Heart left ventricle (tissue), 16 donors: ENCODE measurements around the gene NUMA1. TPM values are rescaled to one million over a fixed set of nuclear protein-coding genes. Genes with fewer than 3 reads are reported as not detected.

Experiments used
- ATAC-seq, 4 donors: fragments of 200-7000 bp; cut with Tn5 transposase; one replicate each; pipeline ENCODE4 v1.9.1; 2020 to 2022; ENCODE audit warnings: moderate library complexity in 4 of 4, mild to moderate bottlenecking in 3 of 4, moderate number of reproducible peaks in 1 of 4
- DNase-seq, 5 donors: peaks; one replicate each; pipeline ENCODE4 v3.0.0-alpha.2; 2020
- H3K27ac ChIP-seq, 12 donors: fragments of 200-600 bp; sonication (generic) in 4 of 12; one replicate each; pipeline versions ENCODE4 v1.5.0 to v1.8.0; 2016 to 2022; ENCODE audit warnings: mild to moderate bottlenecking in 2 of 12
- H3K27me3 ChIP-seq, 9 donors: fragments of 200-600 bp; sonication (generic) in 2 of 9; one replicate each; pipeline versions ENCODE4 v1.5.1 to v1.8.0; 2016 to 2022; ENCODE audit warnings: mild to moderate bottlenecking in 3 of 9
- H3K36me3 ChIP-seq, 9 donors: fragments of 200-600 bp; sonication (generic) in 2 of 9; one replicate each; pipeline versions ENCODE4 v1.5.0 to v1.8.0; 2018 to 2022; ENCODE audit warnings: mild to moderate bottlenecking in 2 of 9
- H3K4me1 ChIP-seq, 12 donors: fragments of 200-600 bp; sonication (generic) in 4 of 12; one replicate each; pipeline versions ENCODE4 v1.5.0 to v1.8.0; 2016 to 2022; ENCODE audit warnings: mild to moderate bottlenecking in 3 of 12
- H3K4me3 ChIP-seq, 12 donors: fragments of 200-600 bp; sonication (generic) in 4 of 12; one replicate each; pipeline versions ENCODE4 v1.5.0 to v1.8.0; 2017 to 2022; ENCODE audit warnings: mild to moderate bottlenecking in 9 of 12, moderate library complexity in 4 of 12
- H3K9me3 ChIP-seq, 12 donors: fragments of 200-600 bp; sonication (generic) in 4 of 12; one replicate each; pipeline versions ENCODE4 v1.5.0 to v1.8.0; 2016 to 2022; ENCODE audit warnings: mild to moderate bottlenecking in 1 of 12
- POLR2A ChIP-seq, 2 donors: fragments of 450-650 bp; IDR thresholded peaks; one replicate each; pipeline ENCODE4 v1.6.1; 2017; ENCODE audit warnings: antibody characterized with exemption in 2 of 2, mild to moderate bottlenecking in 2 of 2, moderate library complexity in 2 of 2
- WGBS, 4 donors: extraction: QIAGEN DNeasy Blood & Tissue Kit in 2 of 4; methylation state at CpG; one replicate each; pipeline versions ENCODE4 v1.1.5 to v1.1.7; 2013 to 2018; 5-methylcytosine and 5-hydroxymethylcytosine counted together
- intact Hi-C, 10 donors: fragments of 100-400 bp; cut with DNase I; formaldehyde crosslinking; loops; one replicate each; pipeline versions ENCODE4 v1.11.1 to v1.14.2; 2022
- polyA plus RNA-seq, 2 donors: library from polyadenylated mRNA; stranded (reverse); fragments of 200-250 nt; gene quantifications; one replicate each; pipeline ENCODE4 v1.2.3, GENCODE V29; 2013
- total RNA-seq, 9 donors: library from RNA; depleted of rRNA in 2 of 9; stranded (reverse); fragments of >200 nt in 2 of 9; fragmentation: NEBNext Ultra II Directional in 3 of 9; extraction: Animal tissue kit (Norgen Biotek cat#: 25700) in 3 of 9; gene quantifications; one replicate each; pipeline versions ENCODE4 v1.1.0 to v1.2.4, GENCODE V29; 2016 to 2023
- TF ChIP-seq, protein P1 (sequence below), 12 donors: fragments of 200-600 bp; sonication (generic) in 4 of 12; IDR thresholded peaks; one replicate each; pipeline versions ENCODE4 v1.5.0 to v1.8.0; 2018 to 2022; ENCODE audit warnings: antibody characterized with exemption in 12 of 12, mild to moderate bottlenecking in 5 of 12
- donor health status: ischemic (EF 13 %, LVEDD 7.1; RV severe dilation, severe dysfunction).
- donor health status: healthy with polysubstance abuse.
- donor health status: DM: no; HTN: yes; CAD: no.
- donor health status: DM: no; HTN: no; CAD: no.
- donor health status: ischemic (EF 25% LVEDD 6.9; RV normal size, moderate dysfunction).
- donor health status: ischemic (EF 25% LVEDD 5.7; RV mildly dilated, moderate dysfunction).
- donor health status: healthy.
- donor health status: DM: yes; HTN: yes; CAD: no.
- donor health status: ischemic (EF 35%, LVEDD 5.7; RV mildly dilated, moderate dysfunction).
- donor health status: nonischemic (EF 11% LVEDD 7.7; RV severe dilation, severe dysfunction).
- donor health status: DM: yes; HTN: yes; CAD: no.
- donor health status: PGD.
- donor health status: ischemic (EF 29% LVEDD 5.4; RV normal size, mild dysfunction).
- donor health status: nonischemic (EF 23%, LVEDD 6.1; RV moderate dilation, normal function).

The NUMA1 gene
- total and polyA plus RNA-seq, 11 donors: 62.7 to 193 (median 101) TPM

DNA sequence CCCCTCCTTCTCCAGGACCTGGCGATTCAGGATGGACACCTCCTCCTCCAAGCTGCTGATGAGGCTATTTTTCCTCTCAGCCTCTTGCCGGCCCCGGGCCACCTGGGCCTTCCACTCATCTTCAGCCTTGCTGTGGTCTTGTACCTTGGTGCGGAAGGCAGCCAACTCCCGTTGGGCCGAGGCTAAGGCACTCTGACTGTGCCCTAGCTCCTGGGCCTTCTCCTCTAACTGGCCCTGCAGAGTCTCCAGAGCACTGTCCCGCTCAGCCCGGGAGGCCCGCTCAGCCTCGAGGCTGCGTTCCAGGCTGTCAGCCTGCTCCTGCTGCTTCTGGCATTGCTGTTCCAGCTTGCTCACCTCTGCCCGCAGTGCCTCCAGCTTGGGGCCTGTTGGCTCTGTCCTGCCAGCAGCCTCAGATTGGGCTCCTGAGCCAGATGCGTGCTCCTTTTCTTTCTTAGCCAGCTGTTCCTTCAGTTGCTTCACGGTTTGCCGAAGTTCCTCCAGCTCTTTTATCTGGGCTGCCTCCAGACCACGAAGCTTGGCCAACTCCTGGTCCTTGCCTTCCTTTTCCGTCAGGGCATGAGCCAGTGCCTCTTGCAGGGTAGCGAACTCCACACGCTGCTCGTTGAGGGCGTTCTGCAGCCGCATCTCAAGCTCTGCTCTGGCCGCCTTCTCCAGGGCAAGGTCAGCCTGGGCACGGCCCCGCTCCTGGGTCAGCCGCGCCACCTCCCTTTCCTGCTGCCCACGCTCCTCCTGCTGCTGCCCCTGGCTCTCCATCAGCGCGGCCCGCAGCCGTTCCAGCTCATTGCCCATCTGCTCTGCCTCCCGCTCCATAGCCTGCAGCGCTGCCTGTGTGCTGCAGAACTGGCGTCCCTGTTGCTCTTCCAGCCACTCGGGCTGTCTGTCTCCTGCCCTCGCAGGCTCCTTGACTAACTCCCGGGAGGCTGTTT is 66.3 kb downstream of the NUMA1 start:
- Histone ChIP-seq H3K4me1 (peaks cover 6 to 53% (median 37%) of the 10 kb centered on the region in 12 donors), H3K9me3 (no peaks in the 10 kb centered on the region), H3K36me3 (peaks cover 2 to 100% (median 99%) of the 10 kb centered on the region in 9 donors), H3K27ac (peak overlapping the region in 11 of 12 donors; percentile 7 to 71 (median 55)), H3K4me3 (no peak overlapping the region), H3K27me3 (no peaks in the 10 kb centered on the region)
- DNase-seq (no peak), ATAC-seq (no peak)
- intact Hi-C loops: loop anchor here in 1 of 10 donors (10.0 kb wide), 1 partner anchor 211 kb away; the partner anchor contains the start of gene INPPL1
- TF ChIP-seq POLR2A (IDR thresholded peaks at IDR 0.05): no peak
- TF ChIP-seq, protein P1, sequence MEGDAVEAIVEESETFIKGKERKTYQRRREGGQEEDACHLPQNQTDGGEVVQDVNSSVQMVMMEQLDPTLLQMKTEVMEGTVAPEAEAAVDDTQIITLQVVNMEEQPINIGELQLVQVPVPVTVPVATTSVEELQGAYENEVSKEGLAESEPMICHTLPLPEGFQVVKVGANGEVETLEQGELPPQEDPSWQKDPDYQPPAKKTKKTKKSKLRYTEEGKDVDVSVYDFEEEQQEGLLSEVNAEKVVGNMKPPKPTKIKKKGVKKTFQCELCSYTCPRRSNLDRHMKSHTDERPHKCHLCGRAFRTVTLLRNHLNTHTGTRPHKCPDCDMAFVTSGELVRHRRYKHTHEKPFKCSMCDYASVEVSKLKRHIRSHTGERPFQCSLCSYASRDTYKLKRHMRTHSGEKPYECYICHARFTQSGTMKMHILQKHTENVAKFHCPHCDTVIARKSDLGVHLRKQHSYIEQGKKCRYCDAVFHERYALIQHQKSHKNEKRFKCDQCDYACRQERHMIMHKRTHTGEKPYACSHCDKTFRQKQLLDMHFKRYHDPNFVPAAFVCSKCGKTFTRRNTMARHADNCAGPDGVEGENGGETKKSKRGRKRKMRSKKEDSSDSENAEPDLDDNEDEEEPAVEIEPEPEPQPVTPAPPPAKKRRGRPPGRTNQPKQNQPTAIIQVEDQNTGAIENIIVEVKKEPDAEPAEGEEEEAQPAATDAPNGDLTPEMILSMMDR (IDR thresholded peaks at IDR 0.05): no peak
- 80 to 82% (median 82%) methylated on average over 35 to 38 of the region's 38 CpGs for WGBS, 4 donors

DNA sequence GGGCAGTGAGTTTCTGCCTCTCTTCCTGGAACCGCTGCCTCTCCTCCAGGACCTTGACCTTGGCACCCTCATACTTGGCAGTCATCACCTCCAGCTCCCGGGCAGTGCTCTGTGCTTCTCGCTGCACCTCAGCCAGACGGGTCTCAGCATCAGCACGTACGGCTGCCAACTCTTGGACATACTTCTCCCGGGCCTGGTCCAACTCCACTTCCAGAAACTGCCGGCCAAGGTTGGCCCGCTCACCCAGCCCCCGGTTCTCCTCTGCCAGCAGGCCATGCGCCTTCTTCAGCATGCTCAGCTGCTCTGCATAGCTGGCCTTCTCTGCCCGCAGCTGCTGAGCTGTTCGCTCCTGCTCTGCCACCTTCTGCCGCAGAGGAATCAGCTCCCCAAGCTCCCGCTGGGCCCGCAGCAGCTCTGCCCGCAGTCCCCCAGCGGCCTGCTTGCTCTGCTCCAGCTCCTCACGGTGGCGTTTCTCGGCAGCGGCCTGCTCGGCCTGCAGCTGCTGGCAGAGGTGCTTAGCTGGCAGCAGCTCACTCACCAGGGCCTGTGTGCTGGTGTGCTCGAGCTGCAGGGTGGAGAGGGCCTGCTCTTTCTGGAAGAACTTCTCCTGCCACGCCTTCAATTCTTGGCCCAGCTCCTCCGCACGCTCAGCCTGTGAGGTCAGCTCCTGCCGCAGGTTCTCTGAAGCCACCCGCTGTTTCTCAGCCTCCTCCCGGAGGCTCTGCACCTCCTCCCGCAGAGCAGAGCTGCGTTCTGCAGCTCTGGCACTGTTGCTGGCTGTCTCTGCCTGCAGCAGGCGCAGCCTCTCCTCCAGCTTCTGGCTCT is 67.2 kb downstream of the NUMA1 start:
- H3K4me3 ChIP-seq: no peak overlapping the region
- TF ChIP-seq POLR2A (IDR thresholded peaks at IDR 0.05): no peak
- TF ChIP-seq, protein P1 (IDR thresholded peaks at IDR 0.05): peak in 2 of 12 donors; percentile 13 to 14
- peak overlapping the region in 11 of 12 donors; percentile 7 to 71 (median 55) for H3K27ac ChIP-seq
- WGBS, 4 donors: 32 to 49% (median 43%) methylated on average over 19 to 33 of the region's 33 CpGs
- H3K36me3 ChIP-seq: peaks cover 2 to 100% (median 99%) of the 10 kb centered on the region in 9 donors
- no peaks in the 10 kb centered on the region for H3K27me3 ChIP-seq
- intact Hi-C loops: loop anchor here in 1 of 10 donors (10.0 kb wide), 1 partner anchor 212 kb away; the partner anchor contains the start of gene INPPL1
- no peaks in the 10 kb centered on the region for H3K9me3 ChIP-seq
- DNase-seq (peak; percentile 74 to 90 (median 78)), ATAC-seq (peak; percentile 76 to 87 (median 82))
- peaks cover 6 to 53% (median 37%) of the 10 kb centered on the region in 12 donors for H3K4me1 ChIP-seq

DNA sequence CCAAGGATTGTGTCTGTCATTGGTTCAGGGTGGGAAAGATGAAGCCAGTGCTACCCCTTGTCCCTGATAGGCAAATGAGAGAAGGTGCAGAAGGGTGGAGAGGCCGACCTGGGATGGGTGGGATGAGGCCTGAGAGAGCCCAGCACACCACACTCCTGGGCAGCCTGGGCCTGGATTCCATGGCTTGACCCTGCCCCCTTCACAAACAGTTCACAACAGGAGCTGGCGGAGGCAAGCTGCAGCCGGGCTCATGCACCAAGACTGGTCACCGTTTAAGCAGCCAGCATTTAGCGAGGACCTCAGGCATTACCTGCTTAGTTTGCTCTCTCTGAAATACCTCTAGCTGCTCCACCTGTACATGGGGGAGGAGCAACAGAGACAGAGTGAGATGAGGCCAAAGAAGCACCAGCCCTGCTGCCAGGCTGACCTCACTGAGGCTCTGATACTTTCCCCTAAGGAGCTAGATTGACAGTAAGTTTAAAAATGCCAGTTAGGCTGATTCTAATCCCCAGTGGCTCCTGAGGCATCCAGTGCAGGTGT is 68.2 kb downstream of the NUMA1 start:
- 67 to 86% (median 72%) methylated on average over 4 to 5 of the region's 5 CpGs for WGBS, 4 donors
- Histone ChIP-seq H3K4me3 (no peak overlapping the region), H3K27me3 (no peaks in the 10 kb centered on the region), H3K9me3 (no peaks in the 10 kb centered on the region), H3K36me3 (peaks cover 2 to 100% (median 99%) of the 10 kb centered on the region in 9 donors), H3K4me1 (peaks cover 6 to 53% (median 37%) of the 10 kb centered on the region in 12 donors), H3K27ac (peak overlapping the region in 10 of 12 donors; percentile 17 to 71 (median 58))
- DNase-seq: no peak
- intact Hi-C loops: loop anchor here in 1 of 10 donors (10.0 kb wide), 1 partner anchor 213 kb away; the partner anchor contains the start of gene INPPL1
- ATAC-seq: no peak
- no peak for TF ChIP-seq POLR2A (IDR thresholded peaks at IDR 0.05)
- TF ChIP-seq, protein P1 (IDR thresholded peaks at IDR 0.05): no peak
